Neural cell (in vitro differentiated cells): Measurements from ENCODE around the gene NCOA7. TPM values are rescaled to one million over a fixed set of nuclear protein-coding genes. Genes with fewer than 3 reads are reported as not detected.

Experiments used
- H2AFZ ChIP-seq: fragments of 200-600, 300-800 bp; sonication (generic), shearing (Covaris generic); 2 replicates; pipeline ENCODE4 v1.6.0; 2014; ENCODE audit warnings: low read depth, mild to moderate bottlenecking, antibody characterized with exemption, low read length, moderate library complexity
- H3F3A ChIP-seq: fragments of 200-600 bp; shearing (Covaris generic); 2 replicates; pipeline ENCODE4 v1.6.1; 2016; ENCODE audit warnings: mild to moderate bottlenecking, moderate library complexity, mixed read lengths, antibody characterized with exemption, low read length; ENCODE audit not compliant: insufficient read depth, poor library complexity, severe bottlenecking
- H3K27ac ChIP-seq: fragments of 200-600, 300-800 bp; sonication (generic), shearing (Covaris generic); 2 replicates; pipeline ENCODE4 v1.5.1; 2014; ENCODE audit warnings: mild to moderate bottlenecking, low read length, moderate library complexity
- H3K27me3 ChIP-seq: fragments of 300-800, 200-600 bp; sonication (generic), shearing (Covaris generic); 2 replicates; pipeline ENCODE4 v1.6.0; 2014; ENCODE audit warnings: mild to moderate bottlenecking, low read depth, low read length, moderate library complexity; ENCODE audit not compliant: insufficient read depth
- H3K36me3 ChIP-seq: fragments of 300-800, 200-600 bp; sonication (generic), shearing (Covaris generic); 2 replicates; pipeline ENCODE4 v1.5.1; 2014; ENCODE audit warnings: mild to moderate bottlenecking, antibody characterized with exemption, low read length, moderate library complexity; ENCODE audit not compliant: insufficient read depth
- H3K4me2 ChIP-seq: fragments of 300-800, 200-600 bp; sonication (generic), shearing (Covaris generic); 2 replicates; pipeline ENCODE4 v1.6.0; 2014; ENCODE audit warnings: mild to moderate bottlenecking, low read length
- H3K4me3 ChIP-seq: fragments of 300-800, 200-600 bp; sonication (generic), shearing (Covaris generic); 2 replicates; pipeline ENCODE4 v1.5.1; 2014; ENCODE audit warnings: mild to moderate bottlenecking, low read length, moderate library complexity
- H3K79me2 ChIP-seq: fragments of 200-600 bp; shearing (Covaris generic); replicated peaks from 2 replicates; pipeline ENCODE4 v1.6.0; 2014; ENCODE audit warnings: mild to moderate bottlenecking, low read length, moderate library complexity; ENCODE audit not compliant: insufficient read depth
- H3K9ac ChIP-seq: fragments of 300-800, 200-600 bp; sonication (generic), shearing (Covaris generic); 2 replicates; pipeline ENCODE4 v1.6.1; 2016; ENCODE audit warnings: mild to moderate bottlenecking, low read length, mixed read lengths
- H3K9me2 ChIP-seq: fragments of 200-600 bp; shearing (Covaris generic); 2 replicates; pipeline ENCODE4 v1.6.1; 2016; ENCODE audit warnings: mild to moderate bottlenecking, low read length, mixed read lengths; ENCODE audit not compliant: insufficient read depth
- H3K9me3 ChIP-seq: fragments of 200-600, 300-800 bp; sonication (generic), shearing (Covaris generic); 2 replicates; pipeline ENCODE4 v1.6.1; 2016; ENCODE audit warnings: mild to moderate bottlenecking, mixed run types, low read length, moderate library complexity, mixed read lengths
- H4K20me1 ChIP-seq: fragments of 200-600 bp; shearing (Covaris generic); 2 replicates; pipeline ENCODE4 v1.6.1; 2016; ENCODE audit warnings: mild to moderate bottlenecking, mixed run types; ENCODE audit not compliant: insufficient read depth
- EP300 ChIP-seq: fragments of 450-650 bp; conservative IDR thresholded peaks from 2 replicates; pipeline ENCODE4 v1.6.1; 2014; ENCODE audit warnings: antibody characterized with exemption, mild to moderate bottlenecking, moderate library complexity; ENCODE audit not compliant: poor library complexity, severe bottlenecking
- EZH2 ChIP-seq: fragments of 200-600, 300-800 bp; shearing (Covaris generic), sonication (generic); IDR thresholded peaks from 2 replicates; pipeline ENCODE4 v1.6.1; 2014; ENCODE audit warnings: antibody characterized with exemption, low read length, borderline replicate concordance, mild to moderate bottlenecking; ENCODE audit not compliant: insufficient read depth, poor library complexity, severe bottlenecking
- MXI1 ChIP-seq: fragments of 450-650 bp; conservative IDR thresholded peaks from 2 replicates; pipeline ENCODE4 v1.6.1; 2014; ENCODE audit warnings: antibody characterized with exemption, mild to moderate bottlenecking; ENCODE audit not compliant: poor library complexity, severe bottlenecking
- POLR2AphosphoS5 ChIP-seq: IDR thresholded peaks from 2 replicates; pipeline ENCODE4 v1.6.1; 2012
- RAD21 ChIP-seq: fragments of 450-650 bp; conservative IDR thresholded peaks from 2 replicates; pipeline ENCODE4 v1.6.1; 2014; ENCODE audit warnings: antibody characterized with exemption, mild to moderate bottlenecking, moderate library complexity
- SMC3 ChIP-seq: fragments of 450-650 bp; conservative IDR thresholded peaks from 2 replicates; pipeline ENCODE4 v1.6.1; 2014; ENCODE audit warnings: antibody characterized with exemption, mild to moderate bottlenecking, moderate library complexity; ENCODE audit not compliant: poor library complexity
- TAF1 ChIP-seq: IDR thresholded peaks from 2 replicates; pipeline ENCODE4 v1.6.1; 2012; ENCODE audit warnings: low read depth
- polyA plus RNA-seq: library from polyadenylated mRNA; depleted of rRNA; stranded (reverse); fragments of >200 nt; gene quantifications from 2 replicates; pipeline ENCODE4 v1.2.3, GENCODE V29; 2014
- TF ChIP-seq, protein P1 (sequence below): IDR thresholded peaks from 2 replicates; pipeline ENCODE4 v1.6.1; 2012; ENCODE audit warnings: borderline replicate concordance
- TF ChIP-seq, protein P2 (sequence below): fragments of 450-650 bp; IDR thresholded peaks from 2 replicates; pipeline ENCODE4 v1.5.1; 2014; ENCODE audit warnings: antibody characterized with exemption, mild to moderate bottlenecking, moderate library complexity; ENCODE audit not compliant: poor library complexity, severe bottlenecking

Gene NCOA7
- polyA plus RNA-seq, 1 donor from 2014 or later: 17.1 TPM

DNA sequence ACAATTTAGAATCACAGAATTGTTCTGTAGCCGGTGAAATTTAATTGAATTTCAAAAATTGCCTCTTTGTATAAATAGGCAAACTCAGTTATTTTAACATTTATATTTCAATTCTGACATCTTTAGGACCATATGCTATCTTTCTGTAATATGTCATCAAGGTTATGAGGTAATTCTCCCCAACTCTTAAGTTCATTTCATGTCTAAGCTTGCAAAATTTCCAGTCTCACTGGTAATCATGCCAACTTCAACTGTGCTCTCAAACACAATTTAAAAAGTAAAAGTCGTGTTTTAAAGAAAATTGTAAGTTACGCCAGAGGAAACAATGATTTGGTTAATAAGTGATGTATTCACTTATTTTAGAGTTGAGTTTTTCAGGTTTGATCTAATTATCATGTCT is 1.4 kb downstream of the NCOA7 start:
- Histone ChIP-seq H3K27me3 (no peaks in the 10 kb centered on the region), H3K36me3 (no peaks in the 10 kb centered on the region), H3K9me2 (no peaks in the 10 kb centered on the region), H2AFZ (no peak overlapping the region), H3K9me3 (no peaks in the 10 kb centered on the region), H3K27ac (no peak overlapping the region), H3K4me3 (peak overlapping the region; percentile 89), H3K9ac (no peak overlapping the region), H3K4me2 (peak overlapping the region; percentile 66), H4K20me1 (no peaks in the 10 kb centered on the region), H3K79me2 (peaks cover 19% of the 10 kb centered on the region), H3F3A (no peaks in the 10 kb centered on the region)
- TF ChIP-seq POLR2AphosphoS5: no peak
- TF ChIP-seq, protein P1, sequence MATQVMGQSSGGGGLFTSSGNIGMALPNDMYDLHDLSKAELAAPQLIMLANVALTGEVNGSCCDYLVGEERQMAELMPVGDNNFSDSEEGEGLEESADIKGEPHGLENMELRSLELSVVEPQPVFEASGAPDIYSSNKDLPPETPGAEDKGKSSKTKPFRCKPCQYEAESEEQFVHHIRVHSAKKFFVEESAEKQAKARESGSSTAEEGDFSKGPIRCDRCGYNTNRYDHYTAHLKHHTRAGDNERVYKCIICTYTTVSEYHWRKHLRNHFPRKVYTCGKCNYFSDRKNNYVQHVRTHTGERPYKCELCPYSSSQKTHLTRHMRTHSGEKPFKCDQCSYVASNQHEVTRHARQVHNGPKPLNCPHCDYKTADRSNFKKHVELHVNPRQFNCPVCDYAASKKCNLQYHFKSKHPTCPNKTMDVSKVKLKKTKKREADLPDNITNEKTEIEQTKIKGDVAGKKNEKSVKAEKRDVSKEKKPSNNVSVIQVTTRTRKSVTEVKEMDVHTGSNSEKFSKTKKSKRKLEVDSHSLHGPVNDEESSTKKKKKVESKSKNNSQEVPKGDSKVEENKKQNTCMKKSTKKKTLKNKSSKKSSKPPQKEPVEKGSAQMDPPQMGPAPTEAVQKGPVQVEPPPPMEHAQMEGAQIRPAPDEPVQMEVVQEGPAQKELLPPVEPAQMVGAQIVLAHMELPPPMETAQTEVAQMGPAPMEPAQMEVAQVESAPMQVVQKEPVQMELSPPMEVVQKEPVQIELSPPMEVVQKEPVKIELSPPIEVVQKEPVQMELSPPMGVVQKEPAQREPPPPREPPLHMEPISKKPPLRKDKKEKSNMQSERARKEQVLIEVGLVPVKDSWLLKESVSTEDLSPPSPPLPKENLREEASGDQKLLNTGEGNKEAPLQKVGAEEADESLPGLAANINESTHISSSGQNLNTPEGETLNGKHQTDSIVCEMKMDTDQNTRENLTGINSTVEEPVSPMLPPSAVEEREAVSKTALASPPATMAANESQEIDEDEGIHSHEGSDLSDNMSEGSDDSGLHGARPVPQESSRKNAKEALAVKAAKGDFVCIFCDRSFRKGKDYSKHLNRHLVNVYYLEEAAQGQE: no peak

DNA sequence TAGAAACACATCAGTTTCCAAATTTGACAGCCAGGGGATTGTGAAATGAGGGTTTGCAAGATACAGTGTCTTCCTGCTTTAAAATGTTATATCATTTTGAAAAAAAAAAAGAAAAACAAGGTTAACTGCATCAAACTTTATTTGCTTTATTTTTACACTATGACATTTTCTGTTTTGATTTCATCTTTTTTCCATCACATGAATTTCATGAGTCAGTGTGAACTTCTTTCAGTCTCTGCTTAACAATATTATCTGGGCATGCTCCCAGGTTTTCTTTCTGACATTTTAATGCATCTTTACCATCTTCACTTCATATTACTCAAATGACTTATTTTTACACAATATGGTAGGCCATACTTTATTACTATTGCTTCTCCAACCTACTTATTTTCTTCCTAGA is 1.9 kb downstream of the NCOA7 start:
- H2AFZ ChIP-seq: no peak overlapping the region
- H4K20me1 ChIP-seq: no peaks in the 10 kb centered on the region
- TF ChIP-seq, protein P1: no peak
- no peak for TF ChIP-seq POLR2AphosphoS5
- TF ChIP-seq TAF1: no peak
- TF ChIP-seq MXI1: no peak
- TF ChIP-seq RAD21: no peak
- no peak for TF ChIP-seq SMC3
- TF ChIP-seq EZH2: no peak
- TF ChIP-seq, protein P2, sequence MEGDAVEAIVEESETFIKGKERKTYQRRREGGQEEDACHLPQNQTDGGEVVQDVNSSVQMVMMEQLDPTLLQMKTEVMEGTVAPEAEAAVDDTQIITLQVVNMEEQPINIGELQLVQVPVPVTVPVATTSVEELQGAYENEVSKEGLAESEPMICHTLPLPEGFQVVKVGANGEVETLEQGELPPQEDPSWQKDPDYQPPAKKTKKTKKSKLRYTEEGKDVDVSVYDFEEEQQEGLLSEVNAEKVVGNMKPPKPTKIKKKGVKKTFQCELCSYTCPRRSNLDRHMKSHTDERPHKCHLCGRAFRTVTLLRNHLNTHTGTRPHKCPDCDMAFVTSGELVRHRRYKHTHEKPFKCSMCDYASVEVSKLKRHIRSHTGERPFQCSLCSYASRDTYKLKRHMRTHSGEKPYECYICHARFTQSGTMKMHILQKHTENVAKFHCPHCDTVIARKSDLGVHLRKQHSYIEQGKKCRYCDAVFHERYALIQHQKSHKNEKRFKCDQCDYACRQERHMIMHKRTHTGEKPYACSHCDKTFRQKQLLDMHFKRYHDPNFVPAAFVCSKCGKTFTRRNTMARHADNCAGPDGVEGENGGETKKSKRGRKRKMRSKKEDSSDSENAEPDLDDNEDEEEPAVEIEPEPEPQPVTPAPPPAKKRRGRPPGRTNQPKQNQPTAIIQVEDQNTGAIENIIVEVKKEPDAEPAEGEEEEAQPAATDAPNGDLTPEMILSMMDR: no peak
- TF ChIP-seq EP300: no peak
- H3K9me3 ChIP-seq: no peaks in the 10 kb centered on the region
- H3K36me3 ChIP-seq: no peaks in the 10 kb centered on the region
- H3K27me3 ChIP-seq: no peaks in the 10 kb centered on the region
- no peak overlapping the region for H3K27ac ChIP-seq
- H3K4me2 ChIP-seq: peak overlapping the region; percentile 66
- H3F3A ChIP-seq: no peaks in the 10 kb centered on the region
- no peak overlapping the region for H3K9ac ChIP-seq
- peak overlapping the region; percentile 89 for H3K4me3 ChIP-seq
- H3K79me2 ChIP-seq: peaks cover 19% of the 10 kb centered on the region
- H3K9me2 ChIP-seq: no peaks in the 10 kb centered on the region
